ENCODE results near the gene FLVCR2.

- TF ChIP-seq CTCF (IDR thresholded peaks at IDR 0.05; ENCODE audit: low read length) = no peak
- TF ChIP-seq EZH2phosphoT487 (IDR thresholded peaks at IDR 0.05; ENCODE audit: low read length) = no peak
These were observed 19.4 kb upstream of the FLVCR2 start for GRCh38 chr14:75559045-75559444.

Data from MM.1S (cell line).